HG03439 (cell line): ENCODE results near the gene CBFA2T3.

Experiments
- ATAC-seq: cut with Tn5 transposase; IDR thresholded peaks from one replicate; pipeline ENCODE4 v1.9.1; 2021; ENCODE audit warnings: mild to moderate bottlenecking, moderate library complexity; ENCODE audit not compliant: unreplicated experiment

The CBFA2T3 gene

DNA sequence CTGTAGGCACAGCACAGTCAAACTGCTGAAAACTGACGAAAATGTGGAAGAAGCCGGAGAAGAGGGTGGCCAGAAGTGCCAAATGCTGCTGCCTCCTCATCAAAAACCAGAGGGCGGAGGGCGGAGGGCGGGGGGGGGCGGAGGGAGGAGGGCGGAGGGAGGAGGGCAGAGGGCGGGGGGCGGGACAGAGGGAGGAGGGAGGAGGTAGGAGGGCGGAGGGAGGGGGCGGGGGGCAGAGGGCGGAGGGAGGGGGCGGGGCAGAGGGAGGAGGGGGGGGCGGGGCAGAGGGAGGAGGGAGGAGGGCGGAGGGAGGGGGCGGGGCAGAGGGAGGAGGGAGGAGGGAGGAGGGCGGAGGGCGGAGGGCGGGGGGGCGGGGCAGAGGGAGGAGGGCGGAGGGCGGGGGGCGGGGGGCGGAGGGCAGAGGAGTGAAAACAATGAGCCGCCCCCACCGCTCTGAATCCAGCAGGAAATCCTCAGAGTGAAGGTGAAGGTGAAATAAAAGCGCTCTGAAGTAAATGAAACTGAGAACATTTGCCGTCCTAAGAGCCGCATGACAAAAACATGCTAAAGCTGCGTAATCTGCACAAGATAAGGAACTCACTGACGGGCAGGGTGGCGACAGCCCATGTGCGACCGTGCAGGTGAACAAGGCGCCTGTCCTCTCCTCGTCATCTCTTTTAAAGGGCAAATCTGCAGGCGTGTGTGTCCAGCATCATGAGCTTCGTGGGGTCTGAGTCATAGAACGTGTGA lies 22.6 kb upstream of the CBFA2T3 start:
- ATAC-seq, result no peak

DNA sequence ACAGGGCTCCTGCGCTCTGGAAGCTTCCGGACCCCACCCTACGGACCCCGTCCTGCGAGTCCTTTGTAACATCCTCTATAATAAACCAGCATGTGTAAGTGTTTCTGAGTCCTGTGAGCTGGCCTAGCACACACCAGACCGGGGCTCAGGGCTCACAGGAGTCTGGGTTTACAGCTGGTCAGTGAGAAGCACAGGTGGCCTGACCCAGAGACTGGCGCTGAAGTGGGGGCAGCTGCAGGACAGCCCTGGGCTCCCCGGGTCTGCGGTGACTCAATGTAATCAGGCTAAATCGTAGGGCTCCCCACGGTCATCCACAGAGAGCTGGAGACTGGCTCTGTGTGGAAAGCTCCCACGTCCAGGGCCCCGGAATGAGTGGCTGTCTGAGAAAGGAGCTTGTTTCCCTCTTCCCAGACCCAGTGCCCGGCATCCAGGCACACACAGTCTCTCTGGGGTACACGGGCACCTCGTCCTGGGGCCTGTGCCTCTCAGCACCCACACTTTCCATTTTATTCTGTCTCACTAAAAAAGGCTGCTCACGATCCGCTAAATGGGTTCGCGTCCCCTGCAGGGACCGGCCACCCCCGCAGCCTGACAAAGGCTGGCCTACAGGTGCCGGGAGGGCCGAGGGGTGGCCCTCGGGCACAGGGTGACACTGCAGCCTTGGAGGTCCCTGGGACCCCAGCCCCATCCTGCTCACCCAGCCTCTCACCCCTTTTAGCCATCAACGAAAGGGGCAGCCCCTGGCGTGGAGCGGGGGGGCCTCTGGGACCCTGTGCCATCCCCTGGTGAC lies 18.9 kb upstream of the CBFA2T3 start:
- ATAC-seq, result no peak

- no peak for ATAC-seq
These were observed 18.2 kb upstream of the CBFA2T3 start for GRCh38 chr16:88995194-88995593.

DNA sequence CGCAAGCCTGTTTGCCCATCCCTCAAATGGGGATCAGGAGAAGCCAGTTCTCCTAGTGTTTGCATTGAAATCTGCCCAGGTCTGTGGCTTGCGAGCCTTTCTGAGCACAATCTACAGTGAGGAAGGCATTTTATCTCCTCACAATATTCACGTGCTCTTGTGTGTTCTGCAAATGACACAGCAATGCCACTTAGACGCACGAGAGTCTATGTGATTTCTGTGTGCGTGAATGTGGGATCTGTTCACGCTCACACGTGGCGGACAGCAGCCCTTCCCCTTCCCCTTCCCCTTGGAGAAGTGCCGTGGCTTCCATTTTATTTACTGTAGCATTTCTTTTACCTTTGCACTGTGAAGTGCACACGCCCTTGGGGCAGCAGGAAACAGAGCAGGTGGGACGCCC lies 17.7 kb upstream of the CBFA2T3 start:
- ATAC-seq, result no peak

- no peak for ATAC-seq
These were observed 17.1 kb upstream of the CBFA2T3 start for GRCh38 chr16:88993946-88994600.

- ATAC-seq, result no peak
These were observed 16.3 kb upstream of the CBFA2T3 start for GRCh38 chr16:88993166-88993761.

- no peak for ATAC-seq
These were observed 15.6 kb upstream of the CBFA2T3 start for GRCh38 chr16:88992351-88993165.

DNA sequence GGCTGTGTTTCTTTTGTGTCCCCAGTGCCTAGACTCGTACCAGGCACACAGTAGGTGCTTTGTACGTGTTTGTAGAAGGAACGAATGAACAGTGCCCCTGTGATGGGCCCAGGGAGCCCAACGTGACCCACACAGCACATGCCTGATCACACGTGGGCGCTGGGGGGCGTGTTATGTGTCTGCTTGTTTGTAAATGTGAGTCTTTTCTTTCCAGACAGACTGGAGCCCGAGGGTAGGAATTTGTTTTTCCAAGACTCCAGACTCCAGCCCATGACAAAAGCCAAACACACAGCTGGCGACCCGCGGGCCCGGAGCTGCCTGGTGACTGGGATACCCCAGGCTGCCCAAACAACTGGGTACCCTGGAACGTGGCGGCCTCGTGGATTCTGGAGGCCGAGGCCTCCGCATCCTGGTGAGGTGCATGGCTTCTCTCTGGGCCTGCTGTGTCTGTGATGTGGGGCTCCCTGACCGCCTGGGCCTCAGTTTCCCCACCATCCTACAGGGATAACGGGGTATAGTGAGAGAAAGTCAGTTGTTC lies 14.9 kb upstream of the CBFA2T3 start:
- ATAC-seq, result no peak

DNA sequence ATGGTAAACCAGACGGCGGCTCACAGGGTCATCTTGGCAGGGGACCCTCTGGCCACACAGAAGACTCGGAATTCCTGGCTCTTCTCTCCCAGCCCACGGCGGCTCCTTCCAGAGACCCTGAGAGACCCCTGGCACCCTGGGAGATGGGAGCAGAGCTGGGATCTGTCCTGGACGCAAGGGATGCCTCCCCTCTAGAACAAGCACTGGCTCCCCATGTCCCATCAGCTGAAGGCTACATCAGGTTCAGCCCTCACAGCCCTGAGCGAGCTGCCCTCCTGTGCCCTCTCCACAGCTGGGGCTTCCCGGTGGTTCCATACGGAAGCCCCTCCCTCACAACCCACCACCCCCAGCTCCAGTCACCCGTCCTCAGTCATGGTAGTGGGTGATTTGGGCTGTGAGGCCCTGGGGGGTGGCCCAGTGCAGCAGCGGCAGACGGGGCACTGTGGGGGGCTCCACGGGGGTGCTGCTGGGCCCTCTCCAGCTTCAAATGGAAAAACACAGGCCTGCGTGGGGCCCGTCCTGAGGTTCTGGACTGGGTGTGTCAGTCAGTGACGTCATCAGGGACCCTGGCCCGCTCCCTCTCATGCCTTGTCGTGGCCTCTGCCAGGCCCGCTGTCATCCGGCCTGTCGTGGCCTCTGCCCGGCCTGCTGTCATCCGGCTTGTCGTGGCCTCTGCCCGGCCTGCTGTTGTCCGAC lies 13.0 kb upstream of the CBFA2T3 start:
- ATAC-seq, result no peak

- ATAC-seq, result no peak
These were observed 12.2 kb upstream of the CBFA2T3 start for GRCh38 chr16:88988980-88989811.

DNA sequence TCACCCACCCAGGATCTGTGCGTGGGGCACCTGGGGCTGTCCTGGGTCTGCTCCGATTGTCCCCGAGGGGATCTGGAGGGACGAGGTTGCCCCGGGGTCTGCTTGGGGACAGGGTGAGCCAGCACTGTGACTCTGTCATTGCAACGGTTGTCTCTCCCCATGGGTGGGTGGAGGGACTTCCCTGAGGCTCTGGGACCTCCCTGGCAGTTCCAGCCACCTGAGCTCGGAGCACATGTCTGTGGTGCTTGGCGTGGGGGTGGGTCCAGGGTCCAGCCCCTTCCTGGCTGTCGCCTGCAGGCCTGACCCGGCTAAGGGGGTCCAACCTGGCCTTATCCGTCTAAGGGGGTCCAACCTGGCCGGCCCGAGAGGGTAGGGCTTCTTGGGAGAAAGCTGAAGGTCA lies 8.5 kb upstream of the CBFA2T3 start:
- no peak for ATAC-seq

GRCh38 chr16:88983771-88984687 lies 7.0 kb upstream of the CBFA2T3 start:
- no peak for ATAC-seq

GRCh38 chr16:88983165-88983564 lies 6.2 kb upstream of the CBFA2T3 start:
- no peak for ATAC-seq

DNA sequence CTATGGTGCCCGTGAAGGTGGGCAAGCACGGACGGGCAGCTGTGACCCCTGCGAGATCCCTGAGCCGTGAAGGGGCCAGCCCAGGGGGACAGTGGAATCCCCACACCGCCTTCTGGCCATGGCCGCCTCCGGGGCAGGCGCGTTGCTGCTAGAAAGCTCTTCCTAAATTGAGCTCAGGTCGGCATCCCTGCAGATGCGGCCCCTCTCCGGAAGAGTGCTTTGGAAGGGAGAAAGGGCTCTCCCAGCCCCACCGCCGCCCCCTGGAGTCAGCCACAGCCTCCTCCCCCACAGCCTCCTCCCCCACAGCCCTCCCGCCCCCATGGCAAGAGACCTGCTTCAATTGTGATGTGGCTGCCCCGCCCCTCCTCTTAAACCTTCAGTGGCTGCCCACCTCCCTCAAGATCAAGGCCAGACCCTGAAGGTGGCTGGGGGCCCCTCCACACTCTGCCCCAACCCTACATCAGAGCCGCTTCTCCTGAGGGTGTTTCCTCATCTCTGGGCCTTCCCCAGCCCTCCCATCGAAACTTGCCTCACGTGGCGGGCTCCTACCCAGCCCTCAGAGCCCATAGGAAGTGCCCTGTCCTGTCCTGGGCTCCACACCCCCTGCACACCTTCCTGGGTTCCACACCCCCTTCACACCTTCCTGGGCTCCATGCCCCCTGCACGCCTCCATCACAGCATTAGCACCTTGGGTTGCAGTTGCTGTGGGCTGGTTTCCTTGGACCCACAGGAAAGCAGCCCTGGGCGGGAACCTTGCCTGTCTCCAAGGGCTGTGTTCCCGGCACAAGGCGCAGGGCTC lies 5.5 kb upstream of the CBFA2T3 start:
- no peak for ATAC-seq

DNA sequence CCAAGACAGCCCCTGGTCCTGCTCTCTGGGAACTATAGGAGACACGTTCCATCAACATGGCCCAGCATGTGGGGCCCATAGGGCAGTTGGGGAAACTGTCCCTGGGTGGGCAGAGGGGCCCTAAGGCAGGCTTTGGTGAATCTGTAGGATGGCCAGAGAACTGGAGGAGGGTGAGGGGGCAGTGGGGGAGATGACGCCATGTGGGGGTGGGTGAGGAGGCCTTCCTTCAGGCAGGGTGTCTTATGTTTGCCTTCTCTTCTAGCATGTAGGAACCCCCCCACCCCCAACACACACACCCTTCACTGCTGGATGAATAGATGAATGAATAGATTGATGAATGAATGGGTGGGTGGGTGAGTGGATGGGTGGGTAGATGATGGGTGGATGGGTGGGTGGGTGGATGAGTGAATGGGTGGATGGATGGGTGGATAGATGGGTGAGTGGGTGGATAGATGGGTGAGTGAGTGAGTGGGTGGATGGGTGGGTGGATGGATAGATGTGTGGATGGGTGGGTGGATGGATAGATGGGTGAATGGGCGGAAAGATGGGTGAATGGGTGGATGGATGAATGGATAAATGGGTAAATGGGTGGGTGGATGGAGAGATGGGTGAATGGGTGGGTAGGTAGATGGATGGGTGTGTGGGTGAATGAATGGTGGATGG lies 2.5 kb upstream of the CBFA2T3 start:
- ATAC-seq, result no peak

GRCh38 chr16:88978608-88979346 lies 1.8 kb upstream of the CBFA2T3 start:
- no peak for ATAC-seq
